B cell (primary cell): ENCODE results near the gene LRIG1.

Experiments used
- EZH2 ChIP-seq: IDR thresholded peaks from 2 replicates; pipeline ENCODE4 v1.6.1; 2012; ENCODE audit warnings: borderline replicate concordance, low read depth, mild to moderate bottlenecking, moderate library complexity, low read length; ENCODE audit not compliant: insufficient read depth, poor library complexity, severe bottlenecking
- TF ChIP-seq, protein P1 (sequence below): fragments of 200-600 bp; IDR thresholded peaks from one replicate; pipeline ENCODE4 v1.8.0; 2022; ENCODE audit warnings: antibody characterized with exemption, mild to moderate bottlenecking

DNA sequence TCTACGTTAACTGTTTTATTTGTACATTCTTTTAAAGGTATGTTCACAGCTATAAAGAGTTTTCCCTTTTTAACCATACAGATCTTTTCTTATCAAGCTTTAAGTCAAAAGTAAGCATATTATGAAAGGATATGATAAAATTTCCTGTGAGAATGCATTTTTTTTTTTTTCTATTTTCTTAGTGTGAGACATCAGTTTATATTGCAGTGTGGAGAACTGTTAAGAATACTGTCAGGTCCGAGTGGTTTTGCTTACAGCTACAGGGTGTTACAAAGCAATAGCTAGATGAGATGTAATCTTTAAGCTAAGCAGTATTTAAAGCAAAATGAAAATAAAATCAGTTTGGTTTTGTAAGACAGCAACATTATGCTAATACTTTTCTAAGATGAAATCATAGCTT lies 146.8 kb downstream of the LRIG1 start:
- TF ChIP-seq, protein P1, sequence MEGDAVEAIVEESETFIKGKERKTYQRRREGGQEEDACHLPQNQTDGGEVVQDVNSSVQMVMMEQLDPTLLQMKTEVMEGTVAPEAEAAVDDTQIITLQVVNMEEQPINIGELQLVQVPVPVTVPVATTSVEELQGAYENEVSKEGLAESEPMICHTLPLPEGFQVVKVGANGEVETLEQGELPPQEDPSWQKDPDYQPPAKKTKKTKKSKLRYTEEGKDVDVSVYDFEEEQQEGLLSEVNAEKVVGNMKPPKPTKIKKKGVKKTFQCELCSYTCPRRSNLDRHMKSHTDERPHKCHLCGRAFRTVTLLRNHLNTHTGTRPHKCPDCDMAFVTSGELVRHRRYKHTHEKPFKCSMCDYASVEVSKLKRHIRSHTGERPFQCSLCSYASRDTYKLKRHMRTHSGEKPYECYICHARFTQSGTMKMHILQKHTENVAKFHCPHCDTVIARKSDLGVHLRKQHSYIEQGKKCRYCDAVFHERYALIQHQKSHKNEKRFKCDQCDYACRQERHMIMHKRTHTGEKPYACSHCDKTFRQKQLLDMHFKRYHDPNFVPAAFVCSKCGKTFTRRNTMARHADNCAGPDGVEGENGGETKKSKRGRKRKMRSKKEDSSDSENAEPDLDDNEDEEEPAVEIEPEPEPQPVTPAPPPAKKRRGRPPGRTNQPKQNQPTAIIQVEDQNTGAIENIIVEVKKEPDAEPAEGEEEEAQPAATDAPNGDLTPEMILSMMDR = no peak
- no peak for TF ChIP-seq EZH2
